Activated naive CD4-positive, alpha-beta T cell (primary cell): ENCODE data around the gene DDX51.

Source experiments
- DNase-seq, 4 experiments: peaks; one replicate each; lab custom pipeline; 2025; lab: John Stamatoyannopoulos, UW

Gene DDX51

GRCh38 chr12:132144115-132144809 lies at the start of gene DDX51, which contains the start of gene NOC4L:
Gene DDX51 (minus strand): TSS chr12:132144319. CDS start chr12:132144296, 23 bp downstream.
Gene NOC4L (plus strand): TSS chr12:132144457. CDS start chr12:132144489, 32 bp downstream.
- peak; percentile 92 to 95 (median 93) for DNase-seq

GRCh38 chr12:132191715-132192553 lies 47.8 kb upstream of the DDX51 start:
- no peak for DNase-seq

- no peak for DNase-seq
Observed at GRCh38 chr12:132190834-132191500, 46.8 kb upstream of the DDX51 start.

- no peak for DNase-seq
Observed at GRCh38 chr12:132190012-132190755, 46.1 kb upstream of the DDX51 start.

GRCh38 chr12:132189378-132190011 lies 45.4 kb upstream of the DDX51 start:
- DNase-seq = peak; percentile 81 to 94 (median 86)

GRCh38 chr12:132188916-132189325 lies 44.8 kb upstream of the DDX51 start:
- DNase-seq = peak in 1 of 4 experiments; percentile 17

- no peak for DNase-seq
Observed at GRCh38 chr12:132188451-132188901, 44.4 kb upstream of the DDX51 start.

GRCh38 chr12:132187646-132188450 lies 43.7 kb upstream of the DDX51 start:
- DNase-seq = no peak

- DNase-seq = no peak
Observed at GRCh38 chr12:132186857-132187620, 42.9 kb upstream of the DDX51 start.

- DNase-seq = no peak
Observed at GRCh38 chr12:132186208-132186856, 42.2 kb upstream of the DDX51 start.

- peak in 2 of 4 experiments; percentile 28 to 41 for DNase-seq
Observed at GRCh38 chr12:132185705-132186104, 41.6 kb upstream of the DDX51 start.

GRCh38 chr12:132182711-132183365 lies 38.7 kb upstream of the DDX51 start:
- DNase-seq = no peak

- no peak for DNase-seq
Observed at GRCh38 chr12:132182206-132182710, 38.1 kb upstream of the DDX51 start.

GRCh38 chr12:132181570-132182200 lies 37.6 kb upstream of the DDX51 start:
- no peak for DNase-seq

- DNase-seq = no peak
Observed at GRCh38 chr12:132180648-132181546, 36.8 kb upstream of the DDX51 start.
